Right renal pelvis (tissue), 4 donors: ENCODE results near the gene HOXD12. TPM values are rescaled to one million over a fixed set of nuclear protein-coding genes. Genes with fewer than 3 reads are reported as not detected.

Experiments used
- DNase-seq, 4 donors: peaks; one replicate each; pipeline ENCODE4 v3.0.0-alpha.2; 2013; ENCODE audit warnings: low read depth in 4 of 4, low spot score in 3 of 4, missing footprints in 1 of 4
- polyA plus RNA-seq, 4 donors: library from polyadenylated mRNA; unstranded; fragments of 120-200 nt; gene quantifications; one replicate each; pipeline ENCODE4 v1.2.1, GENCODE V29; 2013; ENCODE audit not compliant: insufficient read length in 4 of 4

The HOXD12 gene
- polyA plus RNA-seq, result under 1 TPM; 0.20 to 0.35 (median 0.26) TPM

DNA sequence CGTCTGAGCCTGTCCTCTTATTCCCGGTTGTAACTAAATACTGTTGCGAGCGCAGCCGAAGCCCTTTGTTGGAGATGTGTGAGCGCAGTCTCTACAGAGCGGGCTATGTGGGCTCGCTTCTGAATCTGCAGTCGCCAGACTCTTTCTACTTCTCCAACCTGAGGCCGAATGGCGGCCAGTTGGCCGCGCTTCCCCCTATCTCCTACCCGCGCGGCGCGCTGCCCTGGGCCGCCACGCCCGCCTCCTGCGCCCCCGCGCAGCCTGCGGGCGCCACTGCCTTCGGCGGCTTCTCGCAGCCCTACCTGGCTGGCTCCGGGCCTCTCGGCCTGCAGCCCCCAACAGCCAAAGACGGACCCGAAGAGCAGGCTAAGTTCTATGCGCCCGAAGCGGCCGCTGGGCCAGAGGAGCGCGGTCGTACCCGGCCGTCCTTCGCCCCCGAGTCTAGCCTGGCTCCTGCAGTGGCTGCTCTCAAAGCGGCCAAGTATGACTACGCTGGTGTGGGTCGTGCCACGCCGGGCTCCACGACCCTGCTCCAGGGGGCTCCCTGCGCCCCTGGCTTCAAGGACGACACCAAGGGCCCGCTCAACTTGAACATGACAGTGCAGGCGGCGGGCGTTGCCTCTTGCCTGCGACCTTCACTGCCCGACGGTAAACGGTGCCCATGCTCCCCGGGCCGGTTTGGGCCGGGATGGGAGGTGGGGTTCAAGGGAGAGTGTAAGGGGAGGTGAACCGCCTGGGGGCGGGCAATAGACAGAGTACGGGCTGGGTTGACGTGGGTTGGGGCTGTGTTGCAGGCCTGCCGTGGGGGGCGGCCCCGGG is at the start of gene HOXD12:
HOXD12 (plus strand) TSS at position 68 of the 819 bp plus-strand sequence; CDS start at position 75, 7 bp downstream.
- DNase-seq, result no peak

DNA sequence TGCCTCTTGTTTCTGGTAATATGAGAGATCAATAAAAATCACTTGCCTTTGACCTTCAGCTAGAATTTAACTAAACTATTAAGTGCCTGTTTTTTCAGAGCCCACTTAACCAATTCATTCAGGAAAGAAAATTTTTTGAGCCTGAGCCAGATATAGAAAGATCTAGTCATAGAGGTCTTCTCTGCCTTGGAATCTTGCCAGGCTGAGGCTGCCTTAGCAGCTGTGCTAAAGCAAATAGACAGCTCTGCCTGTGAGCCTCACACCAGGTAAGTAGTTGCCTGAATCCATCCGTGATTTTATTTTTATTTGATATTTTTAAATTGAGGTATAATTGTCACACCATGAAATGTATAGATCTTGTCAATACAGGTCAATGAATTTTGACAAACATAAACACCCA is 43.2 kb upstream of the HOXD12 start:
- no peak for DNase-seq

DNA sequence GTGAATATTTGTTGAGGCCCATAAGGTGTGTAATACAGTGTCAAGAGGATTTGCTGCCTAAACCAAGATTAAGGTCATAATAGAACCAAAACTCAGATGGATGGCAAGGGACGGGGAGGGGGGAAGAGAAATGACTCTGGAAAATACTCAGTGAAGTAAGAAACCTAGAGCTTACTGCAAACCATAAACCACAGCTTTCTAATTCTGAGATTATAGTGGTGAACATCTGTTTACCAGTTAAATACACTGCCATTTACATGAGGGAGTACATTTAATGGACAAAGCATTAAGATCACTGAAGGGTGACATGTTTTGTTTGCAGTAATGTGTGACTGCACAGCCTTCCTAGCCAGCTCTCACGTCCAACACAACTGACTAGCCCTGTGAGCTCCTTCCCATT is 35.6 kb upstream of the HOXD12 start:
- no peak for DNase-seq

DNA sequence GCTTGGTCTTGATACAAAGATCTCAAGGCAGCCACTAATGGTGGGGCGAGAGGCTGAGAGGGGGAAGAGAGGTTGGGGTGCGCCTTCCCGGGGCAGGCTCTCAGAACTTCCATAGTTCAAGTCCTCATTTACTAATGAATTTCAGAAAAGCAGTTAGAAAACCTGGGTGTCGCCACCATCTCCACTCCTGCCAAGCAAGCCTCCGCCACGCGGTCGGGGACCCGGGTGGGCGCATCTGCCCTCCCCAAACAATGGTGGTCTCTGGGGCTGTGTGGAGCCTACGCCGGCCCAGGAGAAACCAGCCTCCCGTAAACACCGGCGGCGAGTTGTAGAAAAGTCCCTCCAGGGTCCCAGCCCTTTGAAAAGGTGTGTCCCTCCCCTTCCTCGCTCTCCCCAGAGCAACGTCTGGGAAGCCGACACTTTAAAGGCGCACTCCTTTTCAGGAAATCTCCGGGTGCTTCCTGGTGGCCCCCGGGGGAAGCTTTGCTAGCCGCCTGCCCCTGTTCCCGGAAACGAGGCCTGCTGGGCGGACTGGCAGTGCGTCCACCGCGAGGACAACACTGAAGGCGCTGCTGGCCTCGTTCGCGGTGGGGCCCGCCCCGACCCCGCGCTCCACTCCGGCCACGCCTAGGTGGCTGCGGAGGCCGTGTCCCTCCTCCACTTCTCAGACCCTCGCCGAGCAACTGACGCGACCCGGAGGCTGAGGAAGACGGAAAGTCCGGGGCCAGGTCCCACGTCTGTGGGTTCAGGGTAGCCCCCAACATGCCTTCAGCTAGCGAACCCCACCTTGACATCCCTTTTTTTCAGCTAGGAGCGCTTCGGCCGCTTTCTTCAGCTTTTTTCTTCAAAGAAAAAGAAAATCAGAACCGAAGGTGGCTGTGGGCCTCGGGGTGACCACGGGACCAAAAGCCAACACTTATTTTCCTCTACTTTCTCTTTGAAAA is 32.7 kb upstream of the HOXD12 start:
- no peak for DNase-seq

GRCh38 chr2:176067589-176068418 is 31.8 kb upstream of the HOXD12 start:
- no peak for DNase-seq

GRCh38 chr2:176068419-176068832 is 31.2 kb upstream of the HOXD12 start:
- no peak for DNase-seq

GRCh38 chr2:176071330-176072291 is 28.0 kb upstream of the HOXD12 start:
- DNase-seq, result no peak

DNA sequence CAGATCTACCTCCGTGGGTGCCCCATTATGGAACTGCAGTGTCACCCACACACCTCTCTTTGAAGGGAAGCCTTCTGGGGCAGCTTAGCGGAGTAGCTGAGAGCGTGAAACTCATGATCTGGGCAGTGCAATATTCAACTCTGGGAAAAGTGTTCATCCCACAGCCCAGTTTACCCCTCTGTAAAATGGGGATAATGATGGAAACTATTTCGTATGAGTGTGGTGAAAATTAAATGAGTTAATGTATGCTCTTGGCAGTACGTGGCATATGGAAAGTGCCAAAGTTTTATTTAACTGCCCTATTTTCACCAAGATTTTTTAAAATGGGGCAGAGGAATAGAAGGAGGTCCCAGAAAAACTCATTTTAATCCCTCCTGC is 27.3 kb upstream of the HOXD12 start:
- no peak for DNase-seq

GRCh38 chr2:176072951-176073904 is 26.4 kb upstream of the HOXD12 start:
- DNase-seq, result no peak

DNA sequence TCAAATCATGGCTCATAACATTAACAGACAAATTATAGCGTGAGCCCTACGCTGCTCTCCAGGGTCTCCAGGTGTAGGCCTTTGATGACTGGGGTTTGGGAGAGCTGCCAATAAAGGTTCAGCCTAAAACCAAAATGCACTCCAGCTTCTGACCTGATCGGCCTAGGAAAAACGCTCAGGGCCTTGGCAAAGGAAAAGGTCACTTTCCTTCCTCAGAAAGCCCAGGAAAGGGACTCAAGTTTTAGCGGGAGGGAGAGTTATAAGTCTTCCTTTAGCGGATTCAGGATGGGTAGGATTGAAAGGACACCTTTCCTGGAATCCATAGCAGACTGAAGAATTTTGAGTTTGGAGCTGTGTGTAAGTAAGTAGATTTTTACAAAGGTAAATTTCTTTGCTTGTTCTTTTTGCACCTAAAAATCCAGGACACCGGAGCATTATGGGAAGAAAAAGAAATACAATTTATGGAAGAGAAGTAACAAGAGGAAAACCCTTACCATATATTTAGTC is 24.6 kb upstream of the HOXD12 start:
- no peak for DNase-seq

DNA sequence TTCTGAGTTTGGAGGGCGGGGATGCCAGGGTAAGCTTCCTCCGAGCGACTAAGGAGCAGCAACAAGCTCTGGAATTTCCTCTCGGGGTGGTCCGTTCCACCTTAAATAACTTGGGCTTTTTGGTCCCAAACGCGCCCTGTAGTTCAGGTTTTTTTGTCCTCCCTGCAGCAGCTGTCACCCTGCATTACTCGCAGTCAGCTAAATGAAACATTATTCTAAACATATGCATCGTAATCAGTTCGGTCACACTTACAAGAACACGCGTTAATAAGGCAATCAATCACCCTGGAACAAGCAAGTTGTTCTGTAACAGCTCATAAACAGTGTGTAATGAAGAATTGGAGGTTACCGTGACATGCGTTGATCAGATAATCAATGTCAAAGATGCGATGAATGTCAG is 24.1 kb upstream of the HOXD12 start:
- DNase-seq, result no peak

- DNase-seq, result no peak
These were observed 23.5 kb upstream of the HOXD12 start for GRCh38 chr2:176076063-176076462.

DNA sequence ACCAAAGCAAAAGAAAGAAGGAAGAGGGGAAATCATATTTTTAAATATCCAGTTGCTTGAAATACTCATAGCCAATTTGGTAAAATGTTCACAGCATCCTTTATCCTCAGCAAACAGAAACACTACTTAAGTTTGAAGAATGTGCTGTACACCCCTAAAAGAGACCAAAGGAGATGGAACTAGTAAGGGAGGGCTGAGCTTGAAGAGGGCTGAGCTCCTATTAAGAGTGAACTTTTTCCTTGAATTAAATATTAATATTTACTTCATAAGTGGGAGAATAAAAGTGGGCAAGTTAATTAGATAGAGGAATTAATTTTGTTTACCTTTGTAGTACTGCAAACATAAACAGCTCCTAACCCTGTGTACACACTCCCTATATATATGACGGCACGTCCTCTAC is 22.8 kb upstream of the HOXD12 start:
- no peak for DNase-seq

- no peak for DNase-seq
These were observed 20.9 kb upstream of the HOXD12 start for GRCh38 chr2:176078541-176079284.

DNA sequence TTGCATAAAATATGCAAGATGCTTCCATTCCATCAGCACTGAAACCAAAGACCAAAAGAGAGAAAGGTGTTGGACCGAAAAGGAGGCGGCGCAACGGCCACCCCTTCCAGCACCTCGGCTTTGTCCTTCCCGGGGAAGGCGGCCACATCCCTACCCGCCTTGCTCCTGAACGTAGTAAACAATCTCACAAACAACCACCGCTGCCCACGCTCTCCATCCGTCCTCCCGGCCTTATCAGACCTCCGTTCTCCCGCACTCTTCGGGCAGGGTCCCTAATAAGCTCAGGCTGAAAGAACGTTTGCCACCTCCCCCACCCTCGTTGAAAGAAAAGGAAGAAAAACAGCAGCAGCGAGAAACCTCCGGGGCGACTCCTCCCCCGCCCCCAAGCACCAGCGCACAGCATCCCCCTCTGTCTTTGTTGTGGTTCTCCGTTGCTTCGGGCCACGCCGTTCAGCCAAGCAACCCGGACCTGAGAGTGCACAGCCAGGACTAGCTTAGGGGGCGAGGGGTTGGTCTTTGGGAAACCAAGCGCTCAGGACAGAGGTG is 20.2 kb upstream of the HOXD12 start:
- no peak for DNase-seq

GRCh38 chr2:176079831-176080539 is 19.6 kb upstream of the HOXD12 start:
- no peak for DNase-seq
